Measurements from ENCODE around the gene RNF224.
A peak's percentile ranks its signal among the peaks of the same experiment; 100 is the strongest.

RNF224 gene

DNA sequence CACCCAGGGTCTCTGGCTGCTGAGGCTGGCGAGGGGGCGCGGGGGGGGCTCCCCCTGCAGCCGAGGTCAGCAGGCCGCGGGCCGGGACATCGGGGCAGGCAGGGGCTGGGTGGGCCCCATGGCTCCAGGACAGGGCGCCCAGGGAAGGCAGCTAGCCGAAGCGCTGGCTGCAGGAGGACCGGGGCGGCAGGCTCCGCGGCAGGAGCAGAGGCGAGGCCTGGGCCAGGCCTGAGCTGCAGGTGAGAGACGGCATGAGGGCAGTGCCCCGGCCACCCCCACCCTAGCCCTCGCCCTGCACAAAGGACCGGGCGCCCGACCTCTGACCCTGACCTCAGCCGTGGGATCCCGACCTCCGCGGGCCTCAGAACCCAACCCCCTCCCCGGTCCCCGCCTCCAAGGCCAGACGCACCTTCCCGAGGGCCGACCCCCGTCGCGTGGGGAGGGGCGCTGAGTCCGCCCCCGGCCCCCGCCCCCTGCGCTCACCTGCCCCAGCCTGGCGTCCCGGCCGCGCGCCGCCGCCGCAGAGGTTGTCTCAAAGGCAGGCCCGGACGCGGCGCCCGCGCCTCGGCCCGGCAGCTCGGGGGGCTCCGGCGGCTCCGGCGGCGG is 5.7 kb upstream of the RNF224 start:
- TF ChIP-seq, protein P1, sequence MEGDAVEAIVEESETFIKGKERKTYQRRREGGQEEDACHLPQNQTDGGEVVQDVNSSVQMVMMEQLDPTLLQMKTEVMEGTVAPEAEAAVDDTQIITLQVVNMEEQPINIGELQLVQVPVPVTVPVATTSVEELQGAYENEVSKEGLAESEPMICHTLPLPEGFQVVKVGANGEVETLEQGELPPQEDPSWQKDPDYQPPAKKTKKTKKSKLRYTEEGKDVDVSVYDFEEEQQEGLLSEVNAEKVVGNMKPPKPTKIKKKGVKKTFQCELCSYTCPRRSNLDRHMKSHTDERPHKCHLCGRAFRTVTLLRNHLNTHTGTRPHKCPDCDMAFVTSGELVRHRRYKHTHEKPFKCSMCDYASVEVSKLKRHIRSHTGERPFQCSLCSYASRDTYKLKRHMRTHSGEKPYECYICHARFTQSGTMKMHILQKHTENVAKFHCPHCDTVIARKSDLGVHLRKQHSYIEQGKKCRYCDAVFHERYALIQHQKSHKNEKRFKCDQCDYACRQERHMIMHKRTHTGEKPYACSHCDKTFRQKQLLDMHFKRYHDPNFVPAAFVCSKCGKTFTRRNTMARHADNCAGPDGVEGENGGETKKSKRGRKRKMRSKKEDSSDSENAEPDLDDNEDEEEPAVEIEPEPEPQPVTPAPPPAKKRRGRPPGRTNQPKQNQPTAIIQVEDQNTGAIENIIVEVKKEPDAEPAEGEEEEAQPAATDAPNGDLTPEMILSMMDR (IDR thresholded peaks at IDR 0.05; ENCODE audit: extremely low read depth, missing control alignments) = no peak
- DNase-seq (ENCODE audit: low spot score) = peak; percentile 58

DNA sequence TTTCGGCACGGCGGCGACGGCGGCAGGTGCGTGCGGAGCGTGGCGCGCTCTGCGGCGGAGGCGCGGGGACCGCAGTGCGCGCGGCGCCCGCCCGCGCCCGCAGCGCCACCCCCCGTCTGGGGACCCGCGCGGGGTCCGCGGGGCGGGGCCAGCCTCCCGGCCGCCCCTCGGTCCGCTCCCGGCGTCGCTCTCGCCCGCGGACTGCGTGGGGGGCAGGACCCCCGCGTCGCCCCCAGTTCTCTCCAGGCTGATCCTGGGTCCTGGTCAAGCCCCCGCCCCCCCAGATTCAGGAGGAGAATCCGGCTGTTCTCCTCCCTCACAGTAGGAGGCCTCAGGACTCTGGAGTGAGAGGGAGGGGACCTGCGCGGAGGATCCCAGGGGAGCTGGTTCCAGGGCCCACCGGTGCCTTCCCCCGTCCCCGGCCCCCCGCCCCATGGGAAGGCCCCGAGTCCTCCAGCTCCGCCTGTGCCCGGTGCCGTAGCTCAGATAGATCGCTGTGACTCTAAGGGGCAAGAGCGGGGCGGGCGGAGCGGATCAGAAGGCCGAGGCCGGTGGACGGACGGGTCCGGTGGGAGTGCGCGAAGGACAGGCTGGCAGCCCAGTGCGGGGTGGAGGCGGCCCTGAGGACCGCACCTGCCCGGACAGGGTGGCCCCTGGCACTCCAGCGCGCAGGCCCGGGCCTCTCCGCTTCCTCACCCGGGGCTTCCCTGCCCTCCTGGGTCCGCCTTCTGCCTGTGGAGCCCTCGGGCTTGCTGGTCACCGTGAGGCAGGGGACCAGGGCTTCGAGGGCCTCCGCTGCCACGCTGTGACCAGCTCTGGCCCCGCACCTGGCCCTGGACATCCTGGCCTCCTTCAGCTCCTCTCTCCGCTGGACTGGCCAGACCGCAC is 4.9 kb upstream of the RNF224 start, which contains the start of gene RNF208:
Gene RNF208 (minus strand): TSS at position 51 of the 888 bp plus-strand sequence. CDS start 1,028 bp downstream, outside the sequence.
- TF ChIP-seq, protein P1 (IDR thresholded peaks at IDR 0.05; ENCODE audit: extremely low read depth, missing control alignments) = no peak
- peak; percentile 65 for DNase-seq (ENCODE audit: low spot score)

GRCh38 chr9:137223078-137223970 is 4.0 kb upstream of the RNF224 start:
- peak; percentile 99 for DNase-seq (ENCODE audit: low spot score)
- TF ChIP-seq, protein P1 (IDR thresholded peaks at IDR 0.05; ENCODE audit: extremely low read depth, missing control alignments) = no peak

GRCh38 chr9:137224830-137225694 is 2.2 kb upstream of the RNF224 start, which contains the start of gene CYSRT1:
TSS of gene CYSRT1 (plus strand) at chr9:137225174. CDS start at chr9:137225622, 448 bp downstream.
- TF ChIP-seq, protein P1 (IDR thresholded peaks at IDR 0.05; ENCODE audit: extremely low read depth, missing control alignments) = no peak
- DNase-seq (ENCODE audit: low spot score) = no peak

- TF ChIP-seq, protein P1 (IDR thresholded peaks at IDR 0.05; ENCODE audit: extremely low read depth, missing control alignments) = no peak
- no peak for DNase-seq (ENCODE audit: low spot score)
Observed at GRCh38 chr9:137225699-137226331, 1.5 kb upstream of the RNF224 start.

Data from GM20000 (cell line).